ENCODE results near the gene MYB.

The MYB gene

DNA sequence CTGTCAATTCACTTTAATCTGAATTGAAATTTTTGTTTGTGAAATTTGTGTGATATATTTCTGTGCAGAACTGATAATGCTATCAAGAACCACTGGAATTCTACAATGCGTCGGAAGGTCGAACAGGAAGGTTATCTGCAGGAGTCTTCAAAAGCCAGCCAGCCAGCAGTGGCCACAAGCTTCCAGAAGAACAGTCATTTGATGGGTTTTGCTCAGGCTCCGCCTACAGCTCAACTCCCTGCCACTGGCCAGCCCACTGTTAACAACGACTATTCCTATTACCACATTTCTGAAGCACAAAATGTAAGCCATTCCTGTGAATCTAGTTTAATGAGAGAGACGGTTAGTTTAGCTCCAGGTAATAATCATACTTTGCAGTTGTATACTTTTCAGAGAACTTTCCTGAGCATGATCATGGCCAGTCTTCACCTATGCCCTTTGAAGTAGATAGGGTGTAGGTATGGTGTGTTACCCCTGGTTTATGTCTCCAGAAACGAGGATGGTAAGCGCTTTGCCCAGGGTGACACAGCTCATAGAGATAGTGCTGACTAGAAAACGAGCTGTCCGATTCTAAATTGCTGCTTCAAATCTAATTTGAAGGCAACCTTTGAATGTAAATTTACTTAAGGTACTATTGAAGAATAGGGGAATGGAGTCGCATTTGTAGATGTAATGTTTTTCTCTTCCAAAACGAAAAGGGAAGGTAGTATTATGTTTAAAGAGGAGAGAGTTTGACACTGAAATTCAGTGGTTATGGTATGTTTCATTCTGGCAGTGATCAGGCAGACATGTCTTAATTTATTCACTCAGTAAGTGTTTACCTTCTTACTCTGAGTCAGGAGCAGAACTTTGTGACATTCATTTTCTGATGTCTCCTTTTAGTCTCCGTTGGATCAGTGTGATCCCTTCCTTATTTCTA, 11.4 kb downstream of the MYB start:
- no peak for TF ChIP-seq CTCF (IDR thresholded peaks at IDR 0.05; ENCODE audit: low read depth, low read length)
- no peak for DNase-seq (ENCODE audit: extremely low read depth, low read depth)

- DNase-seq (ENCODE audit: extremely low read depth, low read depth), result no peak
- no peak for TF ChIP-seq CTCF (IDR thresholded peaks at IDR 0.05; ENCODE audit: low read depth, low read length)
Measured at GRCh38 chr6:135193221-135193620, 12.1 kb downstream of the MYB start.

DNA sequence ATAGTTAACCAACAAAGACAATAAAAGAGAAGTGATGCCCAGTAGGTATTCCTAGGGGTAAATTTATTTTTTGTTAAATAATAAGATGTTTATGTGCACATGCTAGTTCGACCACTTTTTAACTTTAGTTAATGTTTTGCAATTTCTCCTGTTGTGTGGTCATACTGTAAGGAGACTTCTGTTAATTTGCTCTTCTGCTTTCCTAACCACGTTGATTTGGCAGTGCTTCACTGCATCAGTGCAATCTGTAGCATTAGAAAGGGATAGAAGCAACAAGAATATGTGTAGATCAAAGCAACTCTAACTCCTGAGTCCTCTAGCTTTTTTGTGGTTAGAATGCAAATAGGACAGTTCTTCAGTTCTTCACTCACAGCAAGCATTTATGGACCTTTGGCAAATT, 13.9 kb downstream of the MYB start:
- no peak for DNase-seq (ENCODE audit: extremely low read depth, low read depth)
- no peak for TF ChIP-seq CTCF (IDR thresholded peaks at IDR 0.05; ENCODE audit: low read depth, low read length)

- no peak for TF ChIP-seq CTCF (IDR thresholded peaks at IDR 0.05; ENCODE audit: low read depth, low read length)
- DNase-seq (ENCODE audit: extremely low read depth, low read depth), result no peak
Measured at GRCh38 chr6:135195522-135195921, 14.4 kb downstream of the MYB start.

DNA sequence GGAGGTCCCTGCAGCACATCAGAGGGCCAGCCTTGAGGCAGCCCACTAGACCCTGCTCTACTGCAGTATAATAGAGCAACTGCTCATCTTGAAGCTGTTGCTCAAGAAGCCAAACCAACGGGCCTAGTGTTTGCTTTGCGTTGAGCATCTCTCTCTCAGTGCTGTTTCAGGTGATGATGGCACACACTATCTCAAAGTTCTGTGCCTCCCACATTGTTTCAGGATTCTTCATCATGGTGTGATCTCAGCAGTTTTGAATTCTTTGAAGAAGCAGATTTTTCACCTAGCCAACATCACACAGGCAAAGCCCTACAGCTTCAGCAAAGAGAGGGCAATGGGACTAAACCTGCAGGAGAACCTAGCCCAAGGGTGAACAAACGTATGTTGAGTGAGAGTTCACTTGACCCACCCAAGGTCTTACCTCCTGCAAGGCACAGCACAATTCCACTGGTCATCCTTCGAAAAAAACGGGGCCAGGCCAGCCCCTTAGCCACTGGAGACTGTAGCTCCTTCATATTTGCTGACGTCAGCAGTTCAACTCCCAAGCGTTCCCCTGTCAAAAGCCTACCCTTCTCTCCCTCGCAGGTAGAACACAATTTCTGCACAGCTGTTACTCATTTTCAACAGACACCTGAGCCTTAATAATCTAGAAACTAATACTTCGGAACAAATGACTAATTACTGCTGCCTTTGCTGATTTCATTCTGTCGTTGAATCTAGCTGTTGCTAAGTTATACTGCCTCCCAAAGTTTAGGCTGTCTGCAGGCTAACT, 15.8 kb downstream of the MYB start:
- no peak for TF ChIP-seq CTCF (IDR thresholded peaks at IDR 0.05; ENCODE audit: low read depth, low read length)
- no peak for DNase-seq (ENCODE audit: extremely low read depth, low read depth)

DNA sequence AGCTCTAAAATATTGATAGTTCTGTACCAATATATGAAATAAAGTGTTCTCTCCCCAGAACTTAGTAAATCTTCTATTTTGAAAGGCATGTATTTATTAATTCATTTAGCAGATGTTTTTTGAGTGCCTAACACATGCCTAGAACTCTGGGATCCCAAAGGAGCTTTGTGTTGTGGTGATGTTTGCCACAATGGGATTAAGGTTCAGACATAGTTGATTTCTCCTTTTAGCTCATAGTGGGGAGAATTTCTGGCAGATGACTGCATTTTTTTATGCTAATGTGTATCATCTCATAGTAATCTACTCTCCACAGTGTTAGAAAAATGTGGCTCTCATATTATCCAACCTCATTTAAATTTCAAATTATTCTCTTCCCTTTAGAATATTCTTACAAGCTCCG, 21.7 kb downstream of the MYB start:
- DNase-seq (ENCODE audit: extremely low read depth, low read depth), result no peak
- no peak for TF ChIP-seq CTCF (IDR thresholded peaks at IDR 0.05; ENCODE audit: low read depth, low read length)

- DNase-seq (ENCODE audit: extremely low read depth, low read depth), result no peak
- no peak for TF ChIP-seq CTCF (IDR thresholded peaks at IDR 0.05; ENCODE audit: low read depth, low read length)
Measured at GRCh38 chr6:135204951-135205350, 23.8 kb downstream of the MYB start.
